H1 (cell line): ENCODE results near the gene REG3G. TPM values are rescaled to one million over a fixed set of nuclear protein-coding genes. Genes with fewer than 3 reads are reported as not detected.
A peak's percentile ranks its signal among the peaks of the same experiment; 100 is the strongest.

Experiments used
- CTCF ChIA-PET: fragments of 300-600 bp; sonication (Branson Sonifier 250); formaldehyde crosslinking; loops from one replicate; lab custom pipeline; 2021; ENCODE audit not compliant: partially characterized antibody; lab: Charles Lee
- POLR2A ChIA-PET: fragments of 300-600 bp; sonication (Branson Sonifier 250); formaldehyde crosslinking; loops from one replicate; lab custom pipeline; 2021; ENCODE audit warnings: inconsistent platforms; ENCODE audit not compliant: partially characterized antibody; lab: Charles Lee
- DNase-seq, 2 experiments: peaks; one replicate each; pipeline versions ENCODE4 v3.0.0 to v3.0.0-alpha.2; 2010 to 2022; ENCODE audit warnings: low spot score in 2 of 2, low read depth in 1 of 2, mixed read lengths in 1 of 2
- FAIRE-seq: peaks from 2 replicates; lab custom pipeline; 2011; peaks lifted over from hg19 to GRCh38; lab: Jason Lieb, UNC
- H2AFZ ChIP-seq: 2 replicates; pipeline ENCODE4 v1.8.1; 2012; ENCODE audit warnings: low read length, inconsistent platforms
- H2AK5ac ChIP-seq: 2 replicates; pipeline ENCODE4 v1.6.1; 2013; ENCODE audit warnings: low read depth, low read length
- H2BK120ac ChIP-seq: replicated peaks from 2 replicates; pipeline ENCODE3; 2013; ENCODE audit warnings: low read depth, low read length, inconsistent platforms
- H2BK12ac ChIP-seq: 2 replicates; pipeline ENCODE4 v1.6.1; 2013; ENCODE audit warnings: low read depth, low read length
- H2BK15ac ChIP-seq: 2 replicates; pipeline ENCODE4 v1.6.1; 2013; ENCODE audit warnings: low read length
- H2BK20ac ChIP-seq: 2 replicates; pipeline ENCODE4 v1.6.1; 2013; ENCODE audit warnings: low read length
- H2BK5ac ChIP-seq: 2 replicates; pipeline ENCODE4 v1.6.1; 2013; ENCODE audit warnings: low read depth, low read length
- H3K14ac ChIP-seq: 2 replicates; pipeline ENCODE4 v1.6.1; 2013; ENCODE audit warnings: inconsistent platforms; ENCODE audit not compliant: insufficient read length
- H3K18ac ChIP-seq: 2 replicates; pipeline ENCODE4 v1.6.1; 2013; ENCODE audit warnings: low read length; ENCODE audit errors: extremely low read depth
- H3K23ac ChIP-seq: 2 replicates; pipeline ENCODE4 v1.6.1; 2013; ENCODE audit warnings: inconsistent platforms; ENCODE audit not compliant: insufficient read length
- H3K23me2 ChIP-seq: 2 replicates; pipeline ENCODE4 v1.6.1; 2013; ENCODE audit warnings: low read depth, low read length
- H3K27ac ChIP-seq: 2 replicates; pipeline ENCODE4 v1.6.1; 2011; ENCODE audit warnings: low read depth, low read length, inconsistent platforms
- H3K27me3 ChIP-seq, 4 experiments: replicated peaks in 1 of 4; 1 replicate in 1 of 4; 2 replicates in 3 of 4; pipeline versions ENCODE4 v1.6.1 to v1.8.1; 2011 to 2013; ENCODE audit warnings: low read length in 3 of 4, mild to moderate bottlenecking in 3 of 4, inconsistent platforms in 2 of 4, mixed read lengths in 2 of 4, moderate library complexity in 1 of 4; ENCODE audit not compliant: control insufficient read depth in 3 of 4, insufficient read depth in 3 of 4; ENCODE audit errors: extremely low read depth in 1 of 4
- H3K36me3 ChIP-seq, 4 experiments: 2 replicates each; pipeline versions ENCODE4 v1.6.1 to v1.8.1; 2011 to 2013; ENCODE audit warnings: mild to moderate bottlenecking in 4 of 4, low read length in 3 of 4, moderate library complexity in 2 of 4, control low read depth in 1 of 4, inconsistent platforms in 1 of 4; ENCODE audit not compliant: insufficient read depth in 4 of 4, control insufficient read depth in 2 of 4
- H3K4ac ChIP-seq: replicated peaks from 2 replicates; pipeline ENCODE3; 2013; ENCODE audit warnings: low read length, low read depth, mixed read lengths, inconsistent platforms; ENCODE audit not compliant: insufficient read length
- H3K4me1 ChIP-seq, 4 experiments: replicated peaks in 1 of 4; 1 replicate in 1 of 4; 2 replicates in 3 of 4; pipeline versions ENCODE4 v1.6.1 to v1.8.1; 2011 to 2013; ENCODE audit warnings: low read length in 3 of 4, inconsistent platforms in 2 of 4, mixed read lengths in 1 of 4; ENCODE audit not compliant: insufficient read depth in 4 of 4, control insufficient read depth in 3 of 4
- H3K4me2 ChIP-seq, 2 experiments: 2 replicates each; pipeline versions ENCODE4 v1.6.1 to v1.8.1; 2011 to 2013; ENCODE audit warnings: low read depth in 2 of 2, low read length in 2 of 2, control low read depth in 1 of 2, inconsistent platforms in 1 of 2, mild to moderate bottlenecking in 1 of 2; ENCODE audit not compliant: insufficient read depth in 1 of 2
- H3K4me3 ChIP-seq, 4 experiments: fragments of 200-600, 300-600 bp in 1 of 4; sonication (generic), shearing (Covaris generic), sonication (Bioruptor Twin) in 1 of 4; 2 replicates each; pipeline versions ENCODE4 v1.5.1 to v1.8.1; 2011 to 2016; ENCODE audit warnings: low read length in 4 of 4, low read depth in 3 of 4, control low read depth in 2 of 4, inconsistent platforms in 2 of 4, mild to moderate bottlenecking in 2 of 4, mixed read lengths in 1 of 4, moderate library complexity in 1 of 4; ENCODE audit not compliant: insufficient read depth in 2 of 4; ENCODE audit errors: extremely low read depth in 1 of 4
- H3K56ac ChIP-seq: replicated peaks from 2 replicates; pipeline ENCODE3; 2013; ENCODE audit warnings: low read depth, mild to moderate bottlenecking, mixed read lengths, low read length, inconsistent platforms; ENCODE audit not compliant: insufficient read length
- H3K79me1 ChIP-seq: 2 replicates; pipeline ENCODE4 v1.6.1; 2013; ENCODE audit warnings: low read depth, low read length, control low read depth
- H3K79me2 ChIP-seq, 2 experiments: 2 replicates each; pipeline versions ENCODE4 v1.6.1 to v1.8.1; 2012 to 2013; ENCODE audit warnings: low read length in 2 of 2, mild to moderate bottlenecking in 2 of 2, inconsistent platforms in 1 of 2; ENCODE audit not compliant: insufficient read depth in 2 of 2, control insufficient read depth in 1 of 2
- H3K9ac ChIP-seq, 4 experiments: replicated peaks in 1 of 4; 1 replicate in 1 of 4; 2 replicates in 3 of 4; pipeline versions ENCODE4 v1.6.1 to v1.8.1; 2011 to 2013; ENCODE audit warnings: low read depth in 3 of 4, low read length in 3 of 4, control low read depth in 2 of 4, mild to moderate bottlenecking in 2 of 4, moderate library complexity in 2 of 4, inconsistent platforms in 1 of 4; ENCODE audit errors: extremely low read depth in 1 of 4
- H3K9me3 ChIP-seq, 2 experiments: 2 replicates each; pipeline versions ENCODE4 v1.6.1 to v1.8.1; 2012 to 2013; ENCODE audit warnings: mild to moderate bottlenecking in 2 of 2, moderate library complexity in 2 of 2, control low read depth in 1 of 2, inconsistent platforms in 1 of 2, low read depth in 1 of 2, low read length in 1 of 2, mixed read lengths in 1 of 2; ENCODE audit not compliant: insufficient read depth in 2 of 2
- H4K20me1 ChIP-seq, 2 experiments: replicated peaks in 1 of 2; 2 replicates each; pipeline versions ENCODE3 to v1.8.1; 2011 to 2013; ENCODE audit warnings: inconsistent platforms in 2 of 2, low read length in 2 of 2, mild to moderate bottlenecking in 1 of 2; ENCODE audit not compliant: insufficient read depth in 2 of 2, control insufficient read depth in 1 of 2
- H4K5ac ChIP-seq: 2 replicates; pipeline ENCODE4 v1.6.1; 2013; ENCODE audit warnings: low read length, low read depth, mixed read lengths, inconsistent platforms; ENCODE audit not compliant: insufficient read length
- H4K8ac ChIP-seq: 2 replicates; pipeline ENCODE4 v1.8.0; 2013; ENCODE audit warnings: mild to moderate bottlenecking, moderate library complexity, low read length, inconsistent platforms; ENCODE audit not compliant: insufficient read depth; ENCODE audit errors: extremely low read depth
- H4K91ac ChIP-seq: replicated peaks from 2 replicates; pipeline ENCODE3; 2013; ENCODE audit warnings: low read length, mixed read lengths, inconsistent platforms; ENCODE audit not compliant: insufficient read length
- CEBPB ChIP-seq: IDR thresholded peaks from 2 replicates; pipeline ENCODE4 v1.6.1; 2012; ENCODE audit warnings: low read depth, low read length
- EGR1 ChIP-seq: IDR thresholded peaks from 2 replicates; pipeline ENCODE4 v1.6.1; 2011; ENCODE audit warnings: low read depth, low read length, borderline replicate concordance
- EZH2 ChIP-seq: fragments of 200-600 bp; sonication (generic); IDR thresholded peaks from 2 replicates; pipeline ENCODE4 v1.7.1; 2012; ENCODE audit warnings: low read depth, mild to moderate bottlenecking, moderate library complexity, low read length, inconsistent platforms; ENCODE audit not compliant: severe bottlenecking
- HDAC2 ChIP-seq, 2 experiments: fragments of 300-600 bp in 1 of 2; sonication (generic) in 1 of 2; IDR thresholded peaks; 2 replicates each; pipeline ENCODE4 v1.6.1; 2011 to 2012; ENCODE audit warnings: low read depth in 2 of 2, low read length in 2 of 2, mild to moderate bottlenecking in 2 of 2, moderate library complexity in 2 of 2, borderline replicate concordance in 1 of 2, inconsistent platforms in 1 of 2
- KDM4A ChIP-seq: IDR thresholded peaks from one replicate; pipeline ENCODE4 v1.7.1; 2012; ENCODE audit warnings: low read depth, mild to moderate bottlenecking, moderate library complexity, low read length, inconsistent platforms; ENCODE audit not compliant: severe bottlenecking
- RNF2 ChIP-seq: fragments of 200-900, 300-1000 bp; sonication (generic); IDR thresholded peaks from 2 replicates; pipeline ENCODE4 v1.7.1; 2016; ENCODE audit warnings: borderline replicate concordance, low read depth, mild to moderate bottlenecking, antibody characterized with exemption, low read length; ENCODE audit not compliant: poor library complexity, severe bottlenecking; ENCODE audit errors: missing control alignments
- SAP30 ChIP-seq: fragments of 300-600 bp; sonication (generic); IDR thresholded peaks from 2 replicates; pipeline ENCODE4 v1.7.1; 2012; ENCODE audit warnings: low read length, moderate library complexity, mild to moderate bottlenecking, inconsistent platforms; ENCODE audit not compliant: insufficient read depth, insufficient replicate concordance
- TAF1 ChIP-seq: IDR thresholded peaks from 2 replicates; pipeline ENCODE4 v1.6.1; 2011; ENCODE audit warnings: mild to moderate bottlenecking, low read depth, low read length
- WGBS, 2 experiments: shearing (Covaris generic) in 1 of 2; methylation state at CpG; one replicate each; pipeline versions ENCODE4 v1.1.6 to v1.1.7; 2013 to 2015; ENCODE audit warnings: low lambda C conversion rate in 2 of 2, mixed read lengths in 2 of 2, inconsistent platforms in 1 of 2, low coverage in 1 of 2, missing lambda C conversion rate in 1 of 2; ENCODE audit not compliant: insufficient replicate concordance in 2 of 2, insufficient coverage in 1 of 2, insufficient read length in 1 of 2; ENCODE audit errors: extremely low coverage in 1 of 2, missing lambda C conversion rate in 1 of 2; 5-methylcytosine and 5-hydroxymethylcytosine counted together
- polyA plus RNA-seq, 7 experiments: library from polyadenylated mRNA; depleted of rRNA in 3 of 7; stranded (reverse) in 5 of 7; unstranded in 2 of 7; fragments of >200 nt in 5 of 7; fragments of 200-250 nt in 2 of 7; gene quantifications; 1 replicate in 5 of 7; 2 replicates in 1 of 7; 4 replicates in 1 of 7; pipeline versions ENCODE4 v1.2.1 to v1.2.3, GENCODE V29; 2011 to 2013; ENCODE audit warnings: missing spikeins in 2 of 7, mixed read lengths in 2 of 7
- total RNA-seq: library from RNA; stranded (reverse); fragmentation: NEBNext Ultra II Directional; extraction: Animal tissue kit (Norgen Biotek cat#: 25700); gene quantifications from 2 replicates; pipeline ENCODE4 v1.2.1, GENCODE V29; 2021
- TF ChIP-seq, protein P1 (sequence below): IDR thresholded peaks from 2 replicates; pipeline ENCODE4 v1.6.1; 2012; ENCODE audit warnings: inconsistent platforms
- TF ChIP-seq, protein P2 (sequence below): IDR thresholded peaks from 2 replicates; pipeline ENCODE4 v1.6.1; 2012; ENCODE audit warnings: inconsistent platforms

Gene REG3G
- total and polyA plus RNA-seq, 2 of the 8 experiments (the other 6 are each of a cell fraction or from before 2014, with no cell fraction given), result not detected

DNA sequence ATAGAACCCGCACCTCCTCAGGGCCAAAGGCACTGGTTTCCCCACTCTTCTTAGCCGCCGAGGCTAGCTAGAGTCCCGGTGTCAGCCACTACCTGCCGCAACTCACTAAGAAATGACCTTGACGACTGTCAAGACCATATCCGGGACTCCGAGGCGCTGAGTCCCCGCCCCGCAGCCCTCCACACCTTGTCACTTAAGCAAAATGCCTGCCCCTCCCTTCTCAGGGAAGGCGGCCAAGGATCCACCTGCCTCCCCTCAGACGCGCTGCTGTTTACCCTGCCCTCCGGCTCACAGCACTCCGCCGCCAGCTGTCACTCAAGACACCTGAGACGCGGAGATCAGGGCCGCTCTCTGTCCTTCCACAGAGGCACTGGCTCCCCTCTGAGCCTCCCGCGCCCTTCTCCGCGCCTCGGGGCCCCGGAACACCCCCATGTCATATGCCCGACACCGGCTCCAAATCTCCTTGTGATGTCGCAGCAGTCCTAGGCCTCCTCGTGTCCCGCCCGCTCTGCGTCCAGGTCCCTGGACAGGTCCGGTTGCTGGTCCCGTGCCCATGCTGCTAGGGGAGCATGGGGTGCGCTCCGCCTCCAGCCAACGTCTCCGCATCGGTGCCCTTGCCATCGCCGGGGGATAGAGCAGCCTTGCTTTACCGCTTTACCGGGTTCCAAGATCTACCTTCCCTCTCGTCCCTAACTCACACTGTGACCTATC lies 32.5 kb upstream of the REG3G start:
- H3K56ac ChIP-seq, result no peak overlapping the region
- ChIA-PET POLR2A (no interaction called here), CTCF (interaction anchor here (0.6 to 8.1 kb wide), 6 partner anchors 10 to 1358 kb away, joined by 3 to 67 read pairs (median 5); no protein-coding TSS in a partner anchor)
- 4% methylated on average over 43 of the region's 45 CpGs; no CpG with 5 or more reads in 1 of the 2 experiments for WGBS, 2 experiments
- no peak overlapping the region for H4K91ac ChIP-seq
- H3K79me2 ChIP-seq, result no peaks in the 10 kb centered on the region
- H2BK15ac ChIP-seq, result no peak overlapping the region
- H3K9ac ChIP-seq, result no peak overlapping the region
- H3K23ac ChIP-seq, result no peak overlapping the region
- no peak overlapping the region for H3K4ac ChIP-seq
- H3K79me1 ChIP-seq, result no peaks in the 10 kb centered on the region
- H4K8ac ChIP-seq, result peak overlapping the region; percentile 20; the same call in 1 of the 2 replicates
- peaks cover 10% of the 10 kb centered on the region for H3K23me2 ChIP-seq
- H2BK12ac ChIP-seq, result no peak overlapping the region
- H2AK5ac ChIP-seq, result no peak overlapping the region
- H2BK20ac ChIP-seq, result no peak overlapping the region
- no peaks in the 10 kb centered on the region for H3K9me3 ChIP-seq
- DNase-seq (peak; percentile 33 to 69), FAIRE-seq (no peak)
- H3K4me1 ChIP-seq, result no peaks in the 10 kb centered on the region
- no peak overlapping the region for H3K27ac ChIP-seq
- H3K14ac ChIP-seq, result no peak overlapping the region
- H2BK5ac ChIP-seq, result no peak overlapping the region
- peak overlapping the region; percentile 33 to 65 (median 58); a peak in 7 of 8 replicates for H3K4me3 ChIP-seq
- peak overlapping the region; percentile 84 for H2AFZ ChIP-seq
- H3K4me2 ChIP-seq, result peak overlapping the region; percentile 93 to 98
- H3K18ac ChIP-seq, result no peak overlapping the region
- H4K5ac ChIP-seq, result no peak overlapping the region
- H3K36me3 ChIP-seq, result no peaks in the 10 kb centered on the region
- no peaks in the 10 kb centered on the region for H4K20me1 ChIP-seq
- no peak overlapping the region for H2BK120ac ChIP-seq
- H3K27me3 ChIP-seq, result peaks cover 10 to 29% (median 26%) of the 10 kb centered on the region in 4 experiments
- TF ChIP-seq CEBPB (no peak), EGR1 (no peak), TAF1 (no peak), RNF2 (no peak), HDAC2 (IDR thresholded peaks at IDR 0.05; ENCODE audit: borderline replicate concordance in 1 of 2, low read depth in 2 of 2, low read length in 2 of 2) (no peak), KDM4A (peak; percentile 64), SAP30 (peak; percentile 84), EZH2 (no peak)
- TF ChIP-seq, protein P1, sequence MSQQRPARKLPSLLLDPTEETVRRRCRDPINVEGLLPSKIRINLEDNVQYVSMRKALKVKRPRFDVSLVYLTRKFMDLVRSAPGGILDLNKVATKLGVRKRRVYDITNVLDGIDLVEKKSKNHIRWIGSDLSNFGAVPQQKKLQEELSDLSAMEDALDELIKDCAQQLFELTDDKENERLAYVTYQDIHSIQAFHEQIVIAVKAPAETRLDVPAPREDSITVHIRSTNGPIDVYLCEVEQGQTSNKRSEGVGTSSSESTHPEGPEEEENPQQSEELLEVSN, result peak; percentile 49
- TF ChIP-seq, protein P2, sequence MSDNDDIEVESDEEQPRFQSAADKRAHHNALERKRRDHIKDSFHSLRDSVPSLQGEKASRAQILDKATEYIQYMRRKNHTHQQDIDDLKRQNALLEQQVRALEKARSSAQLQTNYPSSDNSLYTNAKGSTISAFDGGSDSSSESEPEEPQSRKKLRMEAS, result peak; percentile 56
